Mesendoderm (in vitro differentiated cells): Measurements from ENCODE around the gene SLC6A1.

Experiments
- DNase-seq: peaks from one replicate; pipeline ENCODE4 v3.0.0; 2013
- H2AK5ac ChIP-seq: 2 replicates; pipeline ENCODE4 v1.6.1; 2013; ENCODE audit warnings: low read length, inconsistent platforms
- H2BK120ac ChIP-seq: 2 replicates; pipeline ENCODE4 v1.6.1; 2013; ENCODE audit warnings: low read depth, mild to moderate bottlenecking, low read length, moderate library complexity, mixed read lengths
- H2BK15ac ChIP-seq: replicated peaks from 2 replicates; pipeline ENCODE4 v1.6.1; 2013; ENCODE audit warnings: low read depth, mild to moderate bottlenecking, moderate library complexity
- H2BK5ac ChIP-seq: 2 replicates; pipeline ENCODE4 v1.6.1; 2013; ENCODE audit warnings: low read length, inconsistent platforms
- H3K18ac ChIP-seq: 2 replicates; pipeline ENCODE4 v1.6.1; 2013; ENCODE audit warnings: mild to moderate bottlenecking, low read length, mixed read lengths
- H3K23ac ChIP-seq: one replicate; pipeline ENCODE4 v1.6.1; 2013; ENCODE audit warnings: low read length
- H3K27ac ChIP-seq: 2 replicates; pipeline ENCODE4 v1.5.1; 2013; ENCODE audit warnings: low read depth, mild to moderate bottlenecking, inconsistent platforms, low read length, moderate library complexity
- H3K27me3 ChIP-seq: 2 replicates; pipeline ENCODE4 v1.6.1; 2013; ENCODE audit warnings: low read length, control low read depth, mild to moderate bottlenecking, inconsistent platforms; ENCODE audit not compliant: insufficient read depth, poor library complexity
- H3K36me3 ChIP-seq: 2 replicates; pipeline ENCODE4 v1.6.1; 2013; ENCODE audit warnings: low read length, inconsistent platforms; ENCODE audit not compliant: control insufficient read depth, insufficient read depth
- H3K4ac ChIP-seq: one replicate; pipeline ENCODE4 v1.6.1; 2013; ENCODE audit warnings: low read depth, mild to moderate bottlenecking, low read length, moderate library complexity
- H3K4me1 ChIP-seq: 2 replicates; pipeline ENCODE4 v1.6.1; 2013; ENCODE audit warnings: low read depth, low read length, inconsistent platforms; ENCODE audit not compliant: control insufficient read depth
- H3K4me2 ChIP-seq: 2 replicates; pipeline ENCODE4 v1.6.1; 2013; ENCODE audit warnings: low read length
- H3K4me3 ChIP-seq: 2 replicates; pipeline ENCODE4 v1.5.1; 2013; ENCODE audit warnings: mild to moderate bottlenecking, low read length
- H3K56ac ChIP-seq: one replicate; pipeline ENCODE4 v1.6.1; 2013; ENCODE audit warnings: low read length
- H3K79me1 ChIP-seq: 2 replicates; pipeline ENCODE4 v1.6.1; 2013; ENCODE audit warnings: low read length, inconsistent platforms
- H3K79me2 ChIP-seq: 2 replicates; pipeline ENCODE4 v1.6.1; 2013; ENCODE audit warnings: mild to moderate bottlenecking, low read length; ENCODE audit not compliant: control insufficient read depth, insufficient read depth
- H3K9ac ChIP-seq: 2 replicates; pipeline ENCODE4 v1.6.1; 2013; ENCODE audit warnings: low read length, inconsistent platforms
- H4K5ac ChIP-seq: one replicate; pipeline ENCODE4 v1.6.1; 2013; ENCODE audit warnings: low read length
- H4K8ac ChIP-seq: one replicate; pipeline ENCODE4 v1.6.1; 2013; ENCODE audit warnings: low read depth, mild to moderate bottlenecking, control low read depth, low read length, moderate library complexity
- WGBS: extraction: QIAGEN DNeasy Blood & Tissue Kit; methylation state at CpG from one replicate; pipeline ENCODE4 v1.1.7; 2013; ENCODE audit warnings: low lambda C conversion rate, missing lambda C conversion rate; ENCODE audit not compliant: insufficient coverage; ENCODE audit errors: extremely low coverage; 5-methylcytosine and 5-hydroxymethylcytosine counted together

The SLC6A1 gene

GRCh38 chr3:10995871-10996270, 3.3 kb downstream of the SLC6A1 start:
- Histone ChIP-seq H2BK120ac (no peak overlapping the region), H3K18ac (no peak overlapping the region), H4K5ac (no peak overlapping the region), H2BK5ac (no peak overlapping the region), H2AK5ac (no peak overlapping the region), H3K79me1 (no peaks in the 10 kb centered on the region), H3K4me1 (peaks cover 2% of the 10 kb centered on the region), H3K27ac (no peak overlapping the region), H2BK15ac (no peak overlapping the region), H3K56ac (no peak overlapping the region), H4K8ac (no peak overlapping the region), H3K79me2 (no peaks in the 10 kb centered on the region), H3K27me3 (peaks cover 24% of the 10 kb centered on the region), H3K4me3 (no peak overlapping the region), H3K4ac (no peak overlapping the region), H3K36me3 (no peaks in the 10 kb centered on the region), H3K4me2 (no peak overlapping the region), H3K23ac (no peak overlapping the region), H3K9ac (no peak overlapping the region)
- no peak for DNase-seq
- no CpG with 5 or more reads among the region's 8 CpGs for WGBS

GRCh38 chr3:10996345-10997013, 3.9 kb downstream of the SLC6A1 start:
- no peak overlapping the region for H4K8ac ChIP-seq
- H3K27ac ChIP-seq = no peak overlapping the region
- H3K18ac ChIP-seq = no peak overlapping the region
- H3K79me1 ChIP-seq = no peaks in the 10 kb centered on the region
- H3K79me2 ChIP-seq = no peaks in the 10 kb centered on the region
- no peak overlapping the region for H3K4me3 ChIP-seq
- no peak overlapping the region for H2BK5ac ChIP-seq
- no peak overlapping the region for H3K56ac ChIP-seq
- no peak overlapping the region for H4K5ac ChIP-seq
- peaks cover 24% of the 10 kb centered on the region for H3K27me3 ChIP-seq
- no CpG with 5 or more reads among the region's 5 CpGs for WGBS
- no peak for DNase-seq
- H3K4me2 ChIP-seq = no peak overlapping the region
- H3K4ac ChIP-seq = no peak overlapping the region
- no peak overlapping the region for H2BK15ac ChIP-seq
- no peak overlapping the region for H2BK120ac ChIP-seq
- no peak overlapping the region for H3K23ac ChIP-seq
- H3K36me3 ChIP-seq = no peaks in the 10 kb centered on the region
- no peak overlapping the region for H3K9ac ChIP-seq
- peaks cover 2% of the 10 kb centered on the region for H3K4me1 ChIP-seq
- no peak overlapping the region for H2AK5ac ChIP-seq

- no peak overlapping the region for H4K8ac ChIP-seq
- no peak overlapping the region for H2BK15ac ChIP-seq
- no peak overlapping the region for H3K23ac ChIP-seq
- H2AK5ac ChIP-seq = no peak overlapping the region
- no peak overlapping the region for H3K9ac ChIP-seq
- WGBS = no CpG with 5 or more reads among the region's 5 CpGs
- H3K27me3 ChIP-seq = peaks cover 24% of the 10 kb centered on the region
- no peak overlapping the region for H3K18ac ChIP-seq
- no peak overlapping the region for H3K4ac ChIP-seq
- no peaks in the 10 kb centered on the region for H3K79me2 ChIP-seq
- no peak overlapping the region for H3K27ac ChIP-seq
- no peaks in the 10 kb centered on the region for H3K36me3 ChIP-seq
- no peak overlapping the region for H3K4me2 ChIP-seq
- H3K4me1 ChIP-seq = no peaks in the 10 kb centered on the region
- no peak overlapping the region for H3K56ac ChIP-seq
- no peak overlapping the region for H2BK120ac ChIP-seq
- no peak overlapping the region for H2BK5ac ChIP-seq
- DNase-seq = no peak
- H3K4me3 ChIP-seq = no peak overlapping the region
- no peaks in the 10 kb centered on the region for H3K79me1 ChIP-seq
- no peak overlapping the region for H4K5ac ChIP-seq
These were observed 4.6 kb downstream of the SLC6A1 start for GRCh38 chr3:10997196-10997595.

GRCh38 chr3:10998542-10998941, 6.0 kb downstream of the SLC6A1 start:
- H2BK120ac ChIP-seq = no peak overlapping the region
- no peaks in the 10 kb centered on the region for H3K36me3 ChIP-seq
- H2BK5ac ChIP-seq = no peak overlapping the region
- H3K79me2 ChIP-seq = no peaks in the 10 kb centered on the region
- H3K9ac ChIP-seq = no peak overlapping the region
- H3K23ac ChIP-seq = no peak overlapping the region
- no peaks in the 10 kb centered on the region for H3K4me1 ChIP-seq
- H2BK15ac ChIP-seq = no peak overlapping the region
- no peak overlapping the region for H3K56ac ChIP-seq
- H3K79me1 ChIP-seq = no peaks in the 10 kb centered on the region
- no peak overlapping the region for H3K27ac ChIP-seq
- peaks cover 17% of the 10 kb centered on the region for H3K27me3 ChIP-seq
- H3K4me2 ChIP-seq = no peak overlapping the region
- no peak overlapping the region for H2AK5ac ChIP-seq
- H4K5ac ChIP-seq = no peak overlapping the region
- H4K8ac ChIP-seq = no peak overlapping the region
- no peak for DNase-seq
- H3K4me3 ChIP-seq = no peak overlapping the region
- no peak overlapping the region for H3K18ac ChIP-seq
- H3K4ac ChIP-seq = no peak overlapping the region

GRCh38 chr3:10999221-11000107, 6.9 kb downstream of the SLC6A1 start:
- WGBS = no CpG with 5 or more reads among the region's 15 CpGs
- Histone ChIP-seq H4K8ac (no peak overlapping the region), H2BK5ac (no peak overlapping the region)

More at GRCh38 chr3:10999221-11000107, 6.9 kb downstream of the SLC6A1 start:
- peaks cover 11% of the 10 kb centered on the region for H3K27me3 ChIP-seq
- no peak overlapping the region for H4K5ac ChIP-seq
- H3K79me1 ChIP-seq = no peaks in the 10 kb centered on the region
- H3K9ac ChIP-seq = no peak overlapping the region
- H3K79me2 ChIP-seq = no peaks in the 10 kb centered on the region
- H3K23ac ChIP-seq = no peak overlapping the region
- DNase-seq = no peak
- H3K4me3 ChIP-seq = no peak overlapping the region
- H2AK5ac ChIP-seq = no peak overlapping the region
- no peak overlapping the region for H3K4me2 ChIP-seq
- H3K18ac ChIP-seq = no peak overlapping the region
- H2BK120ac ChIP-seq = no peak overlapping the region
- H3K4me1 ChIP-seq = no peaks in the 10 kb centered on the region
- no peaks in the 10 kb centered on the region for H3K36me3 ChIP-seq
- no peak overlapping the region for H3K27ac ChIP-seq
- no peak overlapping the region for H3K56ac ChIP-seq
- no peak overlapping the region for H3K4ac ChIP-seq
- H2BK15ac ChIP-seq = no peak overlapping the region
